KMS-11 (cell line): ENCODE data around the gene NAA60.

Experiments
- H2AFZ ChIP-seq: fragments of 200-600 bp; sonication (generic); 2 replicates; pipeline ENCODE4 v1.6.1; 2016; ENCODE audit warnings: antibody characterized with exemption, mixed run types, low read depth
- H3K27ac ChIP-seq: fragments of 200-600 bp; sonication (generic); 2 replicates; pipeline ENCODE4 v1.6.1; 2016; ENCODE audit warnings: mild to moderate bottlenecking, mixed run types
- H3K27me3 ChIP-seq: fragments of 200-600 bp; sonication (generic); 2 replicates; pipeline ENCODE4 v1.6.1; 2017; ENCODE audit warnings: mild to moderate bottlenecking, low read depth, mixed run types, moderate library complexity; ENCODE audit not compliant: insufficient read depth
- H3K36me3 ChIP-seq: fragments of 200-600 bp; sonication (generic); 2 replicates; pipeline ENCODE4 v1.6.1; 2017; ENCODE audit warnings: mild to moderate bottlenecking, mixed run types; ENCODE audit not compliant: insufficient read depth
- H3K4me1 ChIP-seq: fragments of 200-600 bp; sonication (generic); 2 replicates; pipeline ENCODE4 v1.6.1; 2016; ENCODE audit warnings: mild to moderate bottlenecking, low read depth, mixed run types; ENCODE audit not compliant: poor library complexity, severe bottlenecking
- H3K4me2 ChIP-seq: fragments of 200-600 bp; sonication (generic); 2 replicates; pipeline ENCODE4 v1.7.0; 2016; ENCODE audit warnings: mild to moderate bottlenecking, mixed run types
- H3K4me3 ChIP-seq: fragments of 200-600 bp; sonication (generic); IDR thresholded peaks from 2 replicates; pipeline ENCODE4 v1.6.1; 2017; ENCODE audit warnings: low read depth, low read length, mixed read lengths; ENCODE audit not compliant: insufficient read depth
- H3K79me2 ChIP-seq: fragments of 200-600 bp; sonication (generic); 2 replicates; pipeline ENCODE4 v1.6.1; 2016; ENCODE audit warnings: low read depth, mixed run types; ENCODE audit not compliant: insufficient read depth
- H3K9ac ChIP-seq: fragments of 200-600 bp; sonication (generic); 2 replicates; pipeline ENCODE4 v1.6.1; 2016; ENCODE audit warnings: mild to moderate bottlenecking, mixed run types
- H4K20me1 ChIP-seq: fragments of 200-600 bp; sonication (generic); 2 replicates; pipeline ENCODE4 v1.6.1; 2016; ENCODE audit warnings: mild to moderate bottlenecking, mixed run types; ENCODE audit not compliant: insufficient read depth
- TF ChIP-seq, protein P1 (sequence below): fragments of 200-600 bp; sonication (generic); conservative IDR thresholded peaks from 2 replicates; pipeline ENCODE4 v1.6.1; 2017; ENCODE audit warnings: low read depth, mild to moderate bottlenecking, antibody characterized with exemption, low read length, moderate library complexity, mixed read lengths

Gene NAA60

GRCh38 chr16:3518292-3518985 lies 75.0 kb downstream of the NAA60 start:
- H3K27me3 ChIP-seq = no peaks in the 10 kb centered on the region
- no peak overlapping the region for H3K4me2 ChIP-seq
- H2AFZ ChIP-seq = no peak overlapping the region
- no peaks in the 10 kb centered on the region for H3K36me3 ChIP-seq
- no peak overlapping the region for H3K4me3 ChIP-seq
- no peaks in the 10 kb centered on the region for H4K20me1 ChIP-seq
- TF ChIP-seq, protein P1, sequence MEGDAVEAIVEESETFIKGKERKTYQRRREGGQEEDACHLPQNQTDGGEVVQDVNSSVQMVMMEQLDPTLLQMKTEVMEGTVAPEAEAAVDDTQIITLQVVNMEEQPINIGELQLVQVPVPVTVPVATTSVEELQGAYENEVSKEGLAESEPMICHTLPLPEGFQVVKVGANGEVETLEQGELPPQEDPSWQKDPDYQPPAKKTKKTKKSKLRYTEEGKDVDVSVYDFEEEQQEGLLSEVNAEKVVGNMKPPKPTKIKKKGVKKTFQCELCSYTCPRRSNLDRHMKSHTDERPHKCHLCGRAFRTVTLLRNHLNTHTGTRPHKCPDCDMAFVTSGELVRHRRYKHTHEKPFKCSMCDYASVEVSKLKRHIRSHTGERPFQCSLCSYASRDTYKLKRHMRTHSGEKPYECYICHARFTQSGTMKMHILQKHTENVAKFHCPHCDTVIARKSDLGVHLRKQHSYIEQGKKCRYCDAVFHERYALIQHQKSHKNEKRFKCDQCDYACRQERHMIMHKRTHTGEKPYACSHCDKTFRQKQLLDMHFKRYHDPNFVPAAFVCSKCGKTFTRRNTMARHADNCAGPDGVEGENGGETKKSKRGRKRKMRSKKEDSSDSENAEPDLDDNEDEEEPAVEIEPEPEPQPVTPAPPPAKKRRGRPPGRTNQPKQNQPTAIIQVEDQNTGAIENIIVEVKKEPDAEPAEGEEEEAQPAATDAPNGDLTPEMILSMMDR = no peak
- no peak overlapping the region for H3K27ac ChIP-seq
- no peaks in the 10 kb centered on the region for H3K79me2 ChIP-seq
- no peak overlapping the region for H3K9ac ChIP-seq
- H3K4me1 ChIP-seq = peaks cover 41% of the 10 kb centered on the region

DNA sequence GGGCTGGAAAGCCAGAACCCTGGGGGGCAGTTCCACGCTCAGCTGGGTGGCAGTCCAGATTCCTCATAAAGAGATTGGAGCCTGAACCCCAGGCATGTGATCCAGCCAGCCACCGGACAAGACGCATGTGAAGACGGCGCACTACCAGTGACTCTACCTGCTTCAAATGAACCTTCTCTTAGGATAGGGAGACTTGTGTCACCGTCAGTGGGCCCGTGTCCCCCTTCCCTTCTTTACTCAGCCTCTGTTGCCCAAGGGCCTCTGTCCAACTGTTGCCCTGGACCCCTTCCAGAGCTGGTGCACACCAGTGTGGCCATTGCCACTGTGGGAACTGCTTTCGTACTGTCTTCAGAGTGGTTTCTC lies 75.5 kb downstream of the NAA60 start:
- no peaks in the 10 kb centered on the region for H3K36me3 ChIP-seq

GRCh38 chr16:3519581-3519980 lies 76.1 kb downstream of the NAA60 start:
- peaks cover 30% of the 10 kb centered on the region for H3K4me1 ChIP-seq
- H3K79me2 ChIP-seq = no peaks in the 10 kb centered on the region
- H3K4me3 ChIP-seq = no peak overlapping the region
- TF ChIP-seq, protein P1 = no peak
- no peak overlapping the region for H3K4me2 ChIP-seq
- H2AFZ ChIP-seq = no peak overlapping the region
- H3K9ac ChIP-seq = no peak overlapping the region
- H3K36me3 ChIP-seq = no peaks in the 10 kb centered on the region
- H3K27ac ChIP-seq = no peak overlapping the region
- H3K27me3 ChIP-seq = no peaks in the 10 kb centered on the region
- H4K20me1 ChIP-seq = no peaks in the 10 kb centered on the region

More for the DNA sequence above, 75.5 kb downstream of the NAA60 start:
- Histone ChIP-seq H3K9ac (no peak overlapping the region), H3K27ac (no peak overlapping the region), H2AFZ (no peak overlapping the region), H3K27me3 (no peaks in the 10 kb centered on the region), H3K4me2 (no peak overlapping the region), H3K4me1 (peaks cover 36% of the 10 kb centered on the region), H3K4me3 (no peak overlapping the region), H4K20me1 (no peaks in the 10 kb centered on the region), H3K79me2 (no peaks in the 10 kb centered on the region)
- TF ChIP-seq, protein P1 = no peak

DNA sequence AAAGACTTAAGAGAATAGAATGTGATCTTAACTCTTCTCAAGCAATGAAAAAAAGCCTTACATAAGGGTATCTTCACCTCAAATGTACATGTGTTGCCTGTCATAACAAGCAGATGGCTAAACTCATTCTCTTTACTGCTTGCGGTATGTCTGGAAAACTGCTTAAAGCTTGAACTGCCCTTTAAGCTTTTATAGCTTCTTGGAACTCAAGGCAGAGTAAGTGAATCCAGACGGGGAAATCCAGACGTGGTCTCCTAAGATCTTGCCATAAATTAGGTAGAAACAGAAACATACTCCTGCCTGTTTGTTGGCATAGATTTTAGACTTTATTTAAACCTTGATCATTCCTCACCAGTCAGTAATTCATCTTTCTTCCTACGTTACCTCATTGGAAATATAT lies 76.9 kb downstream of the NAA60 start:
- Histone ChIP-seq H3K27ac (no peak overlapping the region), H3K4me3 (no peak overlapping the region), H2AFZ (no peak overlapping the region), H3K9ac (no peak overlapping the region), H3K36me3 (no peaks in the 10 kb centered on the region), H3K4me2 (no peak overlapping the region), H4K20me1 (no peaks in the 10 kb centered on the region), H3K4me1 (peaks cover 22% of the 10 kb centered on the region), H3K27me3 (no peaks in the 10 kb centered on the region), H3K79me2 (no peaks in the 10 kb centered on the region)
- TF ChIP-seq, protein P1 = no peak
